Endodermal cell (in vitro differentiated cells): Measurements from ENCODE around the gene CDC14A. TPM values are rescaled to one million over a fixed set of nuclear protein-coding genes. Genes with fewer than 3 reads are reported as not detected.
"Not testable (repeated sequence)": the region's sequence is repeated elsewhere in the genome, so short reads cannot be mapped to it uniquely, and the experiment has no call there.

Source experiments
- DNase-seq: peaks from one replicate; pipeline ENCODE4 v3.0.0-alpha.2; 2017
- H3K27ac ChIP-seq: 2 replicates; pipeline ENCODE4 v1.5.1; 2013; ENCODE audit warnings: mild to moderate bottlenecking, low read depth, low read length, moderate library complexity
- H3K27me3 ChIP-seq: 2 replicates; pipeline ENCODE4 v1.6.1; 2013; ENCODE audit warnings: mild to moderate bottlenecking, low read length, moderate library complexity; ENCODE audit not compliant: insufficient read depth, control insufficient read depth, poor library complexity, severe bottlenecking
- H3K36me3 ChIP-seq: 2 replicates; pipeline ENCODE4 v1.7.0; 2013; ENCODE audit warnings: mild to moderate bottlenecking, low read length, moderate library complexity; ENCODE audit not compliant: control insufficient read depth, insufficient read depth
- H3K4me1 ChIP-seq: one replicate; pipeline ENCODE4 v1.7.0; 2013; ENCODE audit warnings: low read length; ENCODE audit not compliant: control insufficient read depth, insufficient read depth
- H3K4me3 ChIP-seq: 2 replicates; pipeline ENCODE4 v1.5.1; 2013; ENCODE audit warnings: mild to moderate bottlenecking, low read length, moderate library complexity
- H3K9ac ChIP-seq: 2 replicates; pipeline ENCODE4 v1.6.1; 2013; ENCODE audit warnings: mild to moderate bottlenecking, low read length, moderate library complexity; ENCODE audit not compliant: poor library complexity, severe bottlenecking; ENCODE audit errors: extremely low read depth
- H3K9me3 ChIP-seq: 2 replicates; pipeline ENCODE4 v1.6.1; 2013; ENCODE audit warnings: mild to moderate bottlenecking, low read length, moderate library complexity; ENCODE audit not compliant: control insufficient read depth
- H3K27ac Mint-ChIP-seq: 2 replicates; pipeline ENCODE4 v1.8.0; 2020; ENCODE audit warnings: mixed read lengths
- H3K27me3 Mint-ChIP-seq: 2 replicates; pipeline ENCODE4 v1.8.0; 2021; ENCODE audit warnings: mild to moderate bottlenecking, mixed read lengths; ENCODE audit not compliant: insufficient read depth
- H3K36me3 Mint-ChIP-seq: 2 replicates; pipeline ENCODE4 v1.8.0; 2020; ENCODE audit warnings: low read depth, mixed read lengths
- H3K4me1 Mint-ChIP-seq: 2 replicates; pipeline ENCODE4 v1.8.0; 2020; ENCODE audit warnings: mixed read lengths
- H3K4me3 Mint-ChIP-seq: 2 replicates; pipeline ENCODE4 v1.8.0; 2020; ENCODE audit warnings: mild to moderate bottlenecking, moderate library complexity, mixed read lengths
- H3K9me3 Mint-ChIP-seq: 2 replicates; pipeline ENCODE4 v1.8.0; 2020; ENCODE audit warnings: mild to moderate bottlenecking, mixed read lengths
- WGBS, 2 experiments: methylation state at CpG; one replicate each; pipeline versions ENCODE4 v1.1.5 to v1.1.7; 2013; ENCODE audit warnings: missing lambda C conversion rate in 2 of 2, mixed read lengths in 1 of 2; ENCODE audit not compliant: insufficient coverage in 1 of 2, insufficient read length in 1 of 2; 5-methylcytosine and 5-hydroxymethylcytosine counted together
- total RNA-seq, 2 donors: library from RNA; stranded (reverse); fragmentation: NEBNext Ultra II Directional in 1 of 2; extraction: Animal tissue kit (Norgen Biotek cat#: 25700) in 1 of 2; gene quantifications; 2 replicates in 1 of 2; 3 replicates in 1 of 2; pipeline ENCODE4 v1.2.1, GENCODE V29; 2021
- TF ChIP-seq, protein P1 (sequence below): fragments of 200-600 bp; sonication (generic); conservative IDR thresholded peaks from 2 replicates; pipeline ENCODE4 v1.5.0; 2021; ENCODE audit warnings: antibody characterized with exemption, mild to moderate bottlenecking

The CDC14A gene
- total RNA-seq, 2 donors from 2014 or later = 14.5 to 17.6 TPM

DNA sequence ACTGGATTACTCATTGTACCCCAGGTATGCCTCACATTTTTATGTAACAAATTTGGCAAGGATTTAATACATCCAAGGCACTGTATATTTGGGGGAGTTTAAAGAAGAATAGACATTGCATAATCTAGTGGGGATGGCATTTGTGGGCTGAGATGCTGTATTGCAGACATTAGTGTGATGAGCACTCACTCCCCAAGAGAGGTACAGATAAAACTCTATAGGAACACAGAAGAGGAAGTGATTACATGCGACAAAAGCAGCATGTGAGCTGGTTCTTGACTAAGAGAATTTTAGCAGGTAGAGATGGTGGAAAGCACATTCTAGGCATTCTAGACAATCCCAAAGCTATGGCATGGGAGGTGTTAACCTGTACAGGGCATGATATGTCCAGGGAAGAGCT is 24.2 kb upstream of the CDC14A start:
- H3K27me3 ChIP-seq = no peaks in the 10 kb centered on the region
- TF ChIP-seq, protein P1, sequence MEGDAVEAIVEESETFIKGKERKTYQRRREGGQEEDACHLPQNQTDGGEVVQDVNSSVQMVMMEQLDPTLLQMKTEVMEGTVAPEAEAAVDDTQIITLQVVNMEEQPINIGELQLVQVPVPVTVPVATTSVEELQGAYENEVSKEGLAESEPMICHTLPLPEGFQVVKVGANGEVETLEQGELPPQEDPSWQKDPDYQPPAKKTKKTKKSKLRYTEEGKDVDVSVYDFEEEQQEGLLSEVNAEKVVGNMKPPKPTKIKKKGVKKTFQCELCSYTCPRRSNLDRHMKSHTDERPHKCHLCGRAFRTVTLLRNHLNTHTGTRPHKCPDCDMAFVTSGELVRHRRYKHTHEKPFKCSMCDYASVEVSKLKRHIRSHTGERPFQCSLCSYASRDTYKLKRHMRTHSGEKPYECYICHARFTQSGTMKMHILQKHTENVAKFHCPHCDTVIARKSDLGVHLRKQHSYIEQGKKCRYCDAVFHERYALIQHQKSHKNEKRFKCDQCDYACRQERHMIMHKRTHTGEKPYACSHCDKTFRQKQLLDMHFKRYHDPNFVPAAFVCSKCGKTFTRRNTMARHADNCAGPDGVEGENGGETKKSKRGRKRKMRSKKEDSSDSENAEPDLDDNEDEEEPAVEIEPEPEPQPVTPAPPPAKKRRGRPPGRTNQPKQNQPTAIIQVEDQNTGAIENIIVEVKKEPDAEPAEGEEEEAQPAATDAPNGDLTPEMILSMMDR = no peak
- peaks cover 18% of the 10 kb centered on the region for H3K4me1 Mint-ChIP-seq
- H3K9me3 ChIP-seq = no peaks in the 10 kb centered on the region
- H3K27ac ChIP-seq = no peak overlapping the region
- no peak overlapping the region for H3K27ac Mint-ChIP-seq
- H3K36me3 Mint-ChIP-seq = no peaks in the 10 kb centered on the region
- no peak for DNase-seq
- H3K9ac ChIP-seq = no peak overlapping the region
- H3K4me3 ChIP-seq = no peak overlapping the region
- peaks cover 13% of the 10 kb centered on the region for H3K4me1 ChIP-seq
- H3K27me3 Mint-ChIP-seq = no peaks in the 10 kb centered on the region
- no peaks in the 10 kb centered on the region for H3K36me3 ChIP-seq
- WGBS, 2 experiments = 86 to 88% methylated on average over 1 of the region's 1 CpG
- H3K9me3 Mint-ChIP-seq = no peaks in the 10 kb centered on the region
- no peak overlapping the region for H3K4me3 Mint-ChIP-seq

DNA sequence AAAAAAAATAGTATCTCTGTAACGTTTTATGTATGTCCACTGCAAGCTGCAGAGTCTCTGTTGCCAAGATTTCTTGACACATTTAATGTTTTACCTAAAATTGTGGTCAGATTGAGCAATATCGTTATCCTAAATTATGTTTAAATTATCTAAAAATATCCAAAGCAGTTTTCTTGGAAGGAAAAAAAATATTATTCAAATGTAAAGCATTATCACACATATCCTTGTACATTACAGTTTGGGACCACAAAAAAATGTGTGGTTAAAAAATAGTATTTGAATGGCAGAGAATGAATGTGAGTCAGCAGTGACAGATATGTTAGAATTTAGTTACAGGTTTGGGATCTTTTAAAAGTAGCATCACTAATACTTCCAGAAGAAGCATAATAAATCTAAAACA is 21.2 kb upstream of the CDC14A start:
- not testable (repeated sequence) for H3K27ac ChIP-seq, H3K27me3 ChIP-seq, H3K27me3 Mint-ChIP-seq, H3K4me3 ChIP-seq, DNase-seq, H3K4me3 Mint-ChIP-seq, H3K9ac ChIP-seq, H3K9me3 Mint-ChIP-seq, H3K9me3 ChIP-seq, H3K36me3 Mint-ChIP-seq, H3K27ac Mint-ChIP-seq, H3K36me3 ChIP-seq
- WGBS, 2 experiments = 75% methylated on average over 1 of the region's 2 CpGs; no CpG with 5 or more reads in 1 of the 2 experiments
- H3K4me1 Mint-ChIP-seq = peaks cover 20% of the 10 kb centered on the region
- peaks cover 17% of the 10 kb centered on the region for H3K4me1 ChIP-seq

DNA sequence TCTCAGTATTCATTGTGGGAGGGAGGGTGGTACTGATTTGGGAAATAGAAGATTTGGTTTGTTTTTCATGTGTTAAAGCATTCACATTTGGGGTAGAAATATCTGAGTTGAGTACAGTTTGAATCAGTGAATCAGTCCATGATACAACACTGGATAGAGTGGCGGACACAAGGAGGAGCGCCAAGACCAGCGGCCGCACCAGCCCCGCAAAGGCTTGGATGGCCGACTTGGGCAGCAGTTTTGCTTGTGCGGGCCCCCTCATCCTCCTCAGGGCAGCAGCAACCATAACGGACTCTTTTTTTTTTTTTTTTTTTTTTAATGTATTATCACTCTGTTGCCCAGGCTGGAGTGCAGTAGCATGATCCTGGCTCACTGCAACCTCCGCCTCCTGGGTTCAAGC is 20.0 kb upstream of the CDC14A start:
- Mint-ChIP-seq H3K9me3 (no peaks in the 10 kb centered on the region), H3K4me3 (no peak overlapping the region), H3K4me1 (peaks cover 32% of the 10 kb centered on the region), H3K36me3 (no peaks in the 10 kb centered on the region), H3K27me3 (no peaks in the 10 kb centered on the region), H3K27ac (no peak overlapping the region)
- no peak for DNase-seq
- no peak overlapping the region for H3K27ac ChIP-seq
- peaks cover 12% of the 10 kb centered on the region for H3K4me1 ChIP-seq
- H3K4me3 ChIP-seq = no peak overlapping the region
- peaks cover 4% of the 10 kb centered on the region for H3K9me3 ChIP-seq
- WGBS, 2 experiments = 95 to 100% methylated on average over 1 to 9 of the region's 9 CpGs
- H3K9ac ChIP-seq = no peak overlapping the region
- no peaks in the 10 kb centered on the region for H3K36me3 ChIP-seq
- H3K27me3 ChIP-seq = no peaks in the 10 kb centered on the region
- TF ChIP-seq, protein P1 = no peak

DNA sequence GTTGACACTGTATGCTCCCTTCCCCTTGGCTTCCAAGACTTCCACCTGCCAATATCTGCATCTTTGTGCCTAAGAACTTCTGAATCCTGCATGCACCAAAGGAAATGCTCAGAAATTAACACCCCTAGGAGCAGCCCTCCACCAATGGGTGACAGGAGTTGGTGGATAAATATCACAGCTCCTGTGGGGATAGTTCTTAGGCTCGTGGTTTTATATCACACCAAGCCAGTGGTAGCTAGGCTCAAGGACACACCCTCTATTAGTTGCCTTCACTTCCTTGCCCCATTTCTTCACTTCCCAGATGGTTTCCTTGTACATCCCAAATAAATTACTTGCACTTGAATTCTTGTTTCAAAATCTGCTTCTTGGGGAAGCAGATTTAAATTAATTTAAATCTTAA is 16.9 kb upstream of the CDC14A start:
- WGBS, 2 experiments = 88 to 95% methylated on average over 1 of the region's 1 CpG
- H3K27me3 Mint-ChIP-seq = no peaks in the 10 kb centered on the region
- peaks cover 2% of the 10 kb centered on the region for H3K9me3 Mint-ChIP-seq
- peaks cover 13% of the 10 kb centered on the region for H3K4me1 ChIP-seq
- H3K4me3 ChIP-seq = peak overlapping the region; percentile 21
- no peaks in the 10 kb centered on the region for H3K27me3 ChIP-seq
- H3K36me3 Mint-ChIP-seq = no peaks in the 10 kb centered on the region
- no peak overlapping the region for H3K27ac ChIP-seq
- H3K4me3 Mint-ChIP-seq = no peak overlapping the region
- peaks cover 40% of the 10 kb centered on the region for H3K4me1 Mint-ChIP-seq
- H3K9me3 ChIP-seq = peaks cover 4% of the 10 kb centered on the region
- no peak for DNase-seq
- no peak overlapping the region for H3K27ac Mint-ChIP-seq
- no peaks in the 10 kb centered on the region for H3K36me3 ChIP-seq
- TF ChIP-seq, protein P1 = no peak
- H3K9ac ChIP-seq = no peak overlapping the region

DNA sequence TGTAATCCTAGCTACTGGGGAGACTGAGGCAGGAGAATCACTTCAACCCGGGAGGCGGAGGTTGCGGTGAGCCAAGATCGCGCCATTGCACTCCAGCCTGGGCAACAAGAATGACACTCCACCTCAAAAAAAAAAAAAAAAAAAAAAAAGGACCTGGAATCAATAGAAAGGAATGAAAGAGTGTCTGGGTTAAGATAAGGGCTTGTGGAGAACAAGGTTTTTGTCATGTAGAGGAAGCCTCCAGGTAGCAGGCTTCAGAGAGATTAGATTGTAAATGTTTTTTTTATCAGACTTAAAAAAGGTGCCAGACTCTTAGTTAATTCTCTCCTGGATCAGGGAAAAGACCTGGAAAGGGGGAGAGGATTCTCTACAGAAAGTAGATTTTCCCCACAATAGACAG is 14.4 kb upstream of the CDC14A start:
- H3K27ac Mint-ChIP-seq = peak overlapping the region; percentile 94
- peaks cover 13% of the 10 kb centered on the region for H3K4me1 ChIP-seq
- H3K27ac ChIP-seq = peak overlapping the region; percentile 45
- not testable (repeated sequence) for H3K9me3 ChIP-seq, H3K27me3 Mint-ChIP-seq, H3K36me3 Mint-ChIP-seq, H3K27me3 ChIP-seq, H3K9me3 Mint-ChIP-seq, H3K4me3 Mint-ChIP-seq, DNase-seq, H3K36me3 ChIP-seq
- H3K9ac ChIP-seq = peak overlapping the region; percentile 63
- WGBS, 2 experiments = 71% methylated on average over 5 of the region's 5 CpGs; no CpG with 5 or more reads in 1 of the 2 experiments
- H3K4me3 ChIP-seq = peak overlapping the region; percentile 42
- peaks cover 40% of the 10 kb centered on the region for H3K4me1 Mint-ChIP-seq
